Mammary epithelial cell (primary cell): ENCODE measurements around the gene TTLL12.

Experiments used
- EZH2 ChIP-seq: IDR thresholded peaks from 2 replicates; pipeline ENCODE4 v1.6.1; 2012; ENCODE audit warnings: low read length, inconsistent platforms, borderline replicate concordance
- TF ChIP-seq, protein P1 (sequence below), 2 donors: IDR thresholded peaks in 1 of 2; conservative IDR thresholded peaks in 1 of 2; 2 replicates each; pipeline ENCODE4 v1.5.1; 2011 to 2012; ENCODE audit warnings: inconsistent platforms in 2 of 2, low read length in 2 of 2, mild to moderate bottlenecking in 2 of 2, control low read depth in 1 of 2, low read depth in 1 of 2; ENCODE audit not compliant: insufficient read depth in 1 of 2; ENCODE audit errors: extremely low read depth in 1 of 2

GRCh38 chr22:43153899-43154298 is 33.0 kb downstream of the TTLL12 start:
- TF ChIP-seq, protein P1, sequence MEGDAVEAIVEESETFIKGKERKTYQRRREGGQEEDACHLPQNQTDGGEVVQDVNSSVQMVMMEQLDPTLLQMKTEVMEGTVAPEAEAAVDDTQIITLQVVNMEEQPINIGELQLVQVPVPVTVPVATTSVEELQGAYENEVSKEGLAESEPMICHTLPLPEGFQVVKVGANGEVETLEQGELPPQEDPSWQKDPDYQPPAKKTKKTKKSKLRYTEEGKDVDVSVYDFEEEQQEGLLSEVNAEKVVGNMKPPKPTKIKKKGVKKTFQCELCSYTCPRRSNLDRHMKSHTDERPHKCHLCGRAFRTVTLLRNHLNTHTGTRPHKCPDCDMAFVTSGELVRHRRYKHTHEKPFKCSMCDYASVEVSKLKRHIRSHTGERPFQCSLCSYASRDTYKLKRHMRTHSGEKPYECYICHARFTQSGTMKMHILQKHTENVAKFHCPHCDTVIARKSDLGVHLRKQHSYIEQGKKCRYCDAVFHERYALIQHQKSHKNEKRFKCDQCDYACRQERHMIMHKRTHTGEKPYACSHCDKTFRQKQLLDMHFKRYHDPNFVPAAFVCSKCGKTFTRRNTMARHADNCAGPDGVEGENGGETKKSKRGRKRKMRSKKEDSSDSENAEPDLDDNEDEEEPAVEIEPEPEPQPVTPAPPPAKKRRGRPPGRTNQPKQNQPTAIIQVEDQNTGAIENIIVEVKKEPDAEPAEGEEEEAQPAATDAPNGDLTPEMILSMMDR (conservative IDR thresholded peaks at IDR 0.05 in 1 of 2, IDR thresholded peaks at IDR 0.05 in 1 of 2; ENCODE audit: extremely low read depth in 1 of 2, insufficient read depth in 1 of 2, low read depth in 1 of 2, low read length in 2 of 2) = no peak
- TF ChIP-seq EZH2 = no peak
